AG09319 (cell line): Measurements from ENCODE around the gene EHD1.

ENCODE experiments used
- DNase-seq: peaks from one replicate; pipeline ENCODE4 v3.0.0-alpha.2; 2010; ENCODE audit warnings: low read depth; ENCODE audit errors: extremely low read depth
- TF ChIP-seq, protein P1 (sequence below): IDR thresholded peaks from 2 replicates; pipeline ENCODE4 v1.5.1; 2011; ENCODE audit warnings: low read depth, mild to moderate bottlenecking, inconsistent platforms, low read length, moderate library complexity

The EHD1 gene

DNA sequence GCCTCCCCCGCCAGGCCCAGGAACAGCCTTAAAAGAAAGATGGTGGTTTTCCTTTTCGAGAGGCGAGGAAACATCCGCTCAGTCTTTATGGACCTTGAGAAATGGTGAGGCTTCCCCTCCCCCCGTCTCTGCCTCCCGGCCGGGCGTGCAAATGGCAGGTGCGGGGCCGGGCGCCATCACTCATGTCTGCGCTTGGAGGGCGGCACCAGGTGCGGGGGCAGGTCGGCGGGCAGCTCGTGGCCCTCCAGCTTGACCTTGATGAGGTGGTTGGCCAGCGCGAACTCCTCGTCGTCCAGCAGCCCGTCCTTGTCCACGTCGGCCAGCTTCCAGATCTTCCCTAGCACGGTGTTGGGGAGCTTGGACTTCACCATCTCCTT, 24.3 kb downstream of the EHD1 start:
- no peak for DNase-seq
- TF ChIP-seq, protein P1, sequence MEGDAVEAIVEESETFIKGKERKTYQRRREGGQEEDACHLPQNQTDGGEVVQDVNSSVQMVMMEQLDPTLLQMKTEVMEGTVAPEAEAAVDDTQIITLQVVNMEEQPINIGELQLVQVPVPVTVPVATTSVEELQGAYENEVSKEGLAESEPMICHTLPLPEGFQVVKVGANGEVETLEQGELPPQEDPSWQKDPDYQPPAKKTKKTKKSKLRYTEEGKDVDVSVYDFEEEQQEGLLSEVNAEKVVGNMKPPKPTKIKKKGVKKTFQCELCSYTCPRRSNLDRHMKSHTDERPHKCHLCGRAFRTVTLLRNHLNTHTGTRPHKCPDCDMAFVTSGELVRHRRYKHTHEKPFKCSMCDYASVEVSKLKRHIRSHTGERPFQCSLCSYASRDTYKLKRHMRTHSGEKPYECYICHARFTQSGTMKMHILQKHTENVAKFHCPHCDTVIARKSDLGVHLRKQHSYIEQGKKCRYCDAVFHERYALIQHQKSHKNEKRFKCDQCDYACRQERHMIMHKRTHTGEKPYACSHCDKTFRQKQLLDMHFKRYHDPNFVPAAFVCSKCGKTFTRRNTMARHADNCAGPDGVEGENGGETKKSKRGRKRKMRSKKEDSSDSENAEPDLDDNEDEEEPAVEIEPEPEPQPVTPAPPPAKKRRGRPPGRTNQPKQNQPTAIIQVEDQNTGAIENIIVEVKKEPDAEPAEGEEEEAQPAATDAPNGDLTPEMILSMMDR = no peak

GRCh38 chr11:64853709-64854108, 24.7 kb downstream of the EHD1 start:
- TF ChIP-seq, protein P1 = no peak
- no peak for DNase-seq

GRCh38 chr11:64852804-64853509, 25.5 kb downstream of the EHD1 start:
- DNase-seq = no peak
- TF ChIP-seq, protein P1 = no peak

GRCh38 chr11:64851831-64852351, 26.5 kb downstream of the EHD1 start:
- TF ChIP-seq, protein P1 = no peak
- DNase-seq = no peak

- no peak for DNase-seq
- TF ChIP-seq, protein P1 = no peak
Observed at GRCh38 chr11:64850979-64851567, 27.3 kb downstream of the EHD1 start.

GRCh38 chr11:64849598-64850356, 28.6 kb downstream of the EHD1 start:
- TF ChIP-seq, protein P1 = peak; percentile 21
- no peak for DNase-seq
